SK-N-SH treated with all-trans-retinoic acid at 6 μM for 48 hours (cell line): ENCODE results near the gene ACTL6B.

Source experiments
- BACH2 ChIP-seq: fragments of 250-450 bp; sonication (Bioruptor Pico); IDR thresholded peaks from 2 replicates; pipeline ENCODE4 v1.9.0; 2021; ENCODE audit warnings: mild to moderate bottlenecking, borderline replicate concordance
- ISL1 ChIP-seq: fragments of 250-450 bp; sonication (Bioruptor Pico); IDR thresholded peaks from 2 replicates; pipeline ENCODE4 v2.1.2; 2022; ENCODE audit warnings: mild to moderate bottlenecking, moderate library complexity
- ZFP3 ChIP-seq: fragments of 250-450 bp; sonication (Bioruptor Pico); IDR thresholded peaks from 2 replicates; pipeline ENCODE4 v1.5.0; 2020; ENCODE audit warnings: mild to moderate bottlenecking, moderate library complexity
- TF ChIP-seq, protein P1 (sequence below): fragments of 250-450 bp; sonication (Bioruptor Pico); IDR thresholded peaks from 2 replicates; pipeline ENCODE4 v1.5.1; 2020; ENCODE audit warnings: low read depth, mild to moderate bottlenecking, moderate library complexity

- TF ChIP-seq, protein P1, sequence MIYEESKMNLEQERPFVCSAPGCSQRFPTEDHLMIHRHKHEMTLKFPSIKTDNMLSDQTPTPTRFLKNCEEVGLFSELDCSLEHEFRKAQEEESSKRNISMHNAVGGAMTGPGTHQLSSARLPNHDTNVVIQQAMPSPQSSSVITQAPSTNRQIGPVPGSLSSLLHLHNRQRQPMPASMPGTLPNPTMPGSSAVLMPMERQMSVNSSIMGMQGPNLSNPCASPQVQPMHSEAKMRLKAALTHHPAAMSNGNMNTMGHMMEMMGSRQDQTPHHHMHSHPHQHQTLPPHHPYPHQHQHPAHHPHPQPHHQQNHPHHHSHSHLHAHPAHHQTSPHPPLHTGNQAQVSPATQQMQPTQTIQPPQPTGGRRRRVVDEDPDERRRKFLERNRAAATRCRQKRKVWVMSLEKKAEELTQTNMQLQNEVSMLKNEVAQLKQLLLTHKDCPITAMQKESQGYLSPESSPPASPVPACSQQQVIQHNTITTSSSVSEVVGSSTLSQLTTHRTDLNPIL (CRISPR knock-in tag): no peak
- no peak for TF ChIP-seq BACH2
- TF ChIP-seq ISL1 (CRISPR knock-in tag): no peak
- TF ChIP-seq ZFP3 (CRISPR knock-in tag): no peak
Measured at GRCh38 chr7:100611983-100612729, 44.1 kb downstream of the ACTL6B start, which contains the start of gene MOSPD3.
